GM12872 (cell line): Measurements from ENCODE around the gene CAPN12.

Source experiments
- CTCF ChIP-seq: IDR thresholded peaks from 3 replicates; pipeline ENCODE4 v1.5.1; 2011; ENCODE audit warnings: low read depth, mild to moderate bottlenecking, low read length, moderate library complexity; ENCODE audit not compliant: insufficient read depth

CAPN12 gene

GRCh38 chr19:38712161-38712748 is 32.0 kb downstream of the CAPN12 start:
- TF ChIP-seq CTCF: no peak

- TF ChIP-seq CTCF: no peak
Measured at GRCh38 chr19:38711726-38712153, 32.5 kb downstream of the CAPN12 start.

- TF ChIP-seq CTCF: no peak
Measured at GRCh38 chr19:38710928-38711725, 33.1 kb downstream of the CAPN12 start.

- no peak for TF ChIP-seq CTCF
Measured at GRCh38 chr19:38710416-38710702, 33.9 kb downstream of the CAPN12 start.

GRCh38 chr19:38709671-38710415 is 34.4 kb downstream of the CAPN12 start:
- TF ChIP-seq CTCF: no peak

GRCh38 chr19:38709119-38709518 is 35.2 kb downstream of the CAPN12 start:
- TF ChIP-seq CTCF: no peak

- TF ChIP-seq CTCF: no peak
Measured at GRCh38 chr19:38708413-38709024, 35.8 kb downstream of the CAPN12 start.
